ENCODE measurements around the gene VOPP1.
"Not testable (repeated sequence)": the region's sequence is repeated elsewhere in the genome, so short reads cannot be mapped to it uniquely, and the experiment has no call there.

VOPP1 gene

GRCh38 chr7:55582656-55583055 is 10.4 kb upstream of the VOPP1 start:
- DNase-seq (ENCODE audit: low read depth in 2 of 3, low spot score in 1 of 3): not testable (repeated sequence)

- DNase-seq (ENCODE audit: low read depth in 2 of 3, low spot score in 1 of 3): no peak
Observed at GRCh38 chr7:55576753-55577152, 4.5 kb upstream of the VOPP1 start.

DNA sequence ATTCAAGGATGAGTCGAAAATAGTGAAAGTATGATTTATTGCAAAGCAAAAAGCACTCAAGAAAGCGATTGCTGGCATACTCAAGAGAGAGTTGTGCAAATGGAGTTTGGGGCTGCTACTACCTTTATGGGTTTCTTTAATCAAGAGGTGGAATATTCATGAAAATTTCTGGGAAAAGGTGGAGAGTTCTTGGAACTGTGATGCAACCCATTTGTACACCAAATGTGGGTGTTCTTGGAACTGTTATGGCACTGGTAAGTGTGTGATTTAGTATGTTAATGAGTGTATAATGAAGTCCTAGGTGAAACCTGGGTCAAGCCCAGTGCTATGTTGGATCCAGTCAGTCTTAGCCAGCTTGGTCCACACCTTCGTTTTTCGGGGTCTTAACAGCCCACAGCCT is 3.4 kb upstream of the VOPP1 start:
- no peak for DNase-seq (ENCODE audit: low read depth in 2 of 3, low spot score in 1 of 3)

DNA sequence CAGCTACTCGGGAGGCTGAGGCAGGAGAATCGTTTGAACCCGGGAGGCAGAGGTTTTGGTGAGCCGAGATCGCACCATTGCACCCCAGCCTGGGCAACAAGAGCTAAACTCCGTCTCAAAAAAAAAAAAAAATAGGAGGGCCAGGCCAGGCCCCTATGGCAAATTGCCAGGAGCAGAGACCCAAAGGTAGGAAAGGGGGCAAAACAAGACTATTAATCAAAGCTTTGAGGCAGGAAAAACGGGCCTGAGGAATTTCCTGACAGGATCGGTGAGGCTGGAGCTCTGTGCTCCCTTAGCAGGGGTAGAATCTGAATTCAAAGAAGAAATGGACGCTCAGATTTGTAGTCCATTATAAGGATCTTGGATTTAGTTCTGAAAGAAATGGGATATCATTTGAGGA is 2.8 kb upstream of the VOPP1 start:
- DNase-seq (ENCODE audit: low read depth in 2 of 3, low spot score in 1 of 3): no peak

GRCh38 chr7:55574051-55574717 is 1.9 kb upstream of the VOPP1 start:
- no peak for DNase-seq (ENCODE audit: low read depth in 2 of 3, low spot score in 1 of 3)

- DNase-seq (ENCODE audit: low read depth in 2 of 3, low spot score in 1 of 3): no peak
Observed at GRCh38 chr7:55573234-55573900, 1.1 kb upstream of the VOPP1 start.

DNA sequence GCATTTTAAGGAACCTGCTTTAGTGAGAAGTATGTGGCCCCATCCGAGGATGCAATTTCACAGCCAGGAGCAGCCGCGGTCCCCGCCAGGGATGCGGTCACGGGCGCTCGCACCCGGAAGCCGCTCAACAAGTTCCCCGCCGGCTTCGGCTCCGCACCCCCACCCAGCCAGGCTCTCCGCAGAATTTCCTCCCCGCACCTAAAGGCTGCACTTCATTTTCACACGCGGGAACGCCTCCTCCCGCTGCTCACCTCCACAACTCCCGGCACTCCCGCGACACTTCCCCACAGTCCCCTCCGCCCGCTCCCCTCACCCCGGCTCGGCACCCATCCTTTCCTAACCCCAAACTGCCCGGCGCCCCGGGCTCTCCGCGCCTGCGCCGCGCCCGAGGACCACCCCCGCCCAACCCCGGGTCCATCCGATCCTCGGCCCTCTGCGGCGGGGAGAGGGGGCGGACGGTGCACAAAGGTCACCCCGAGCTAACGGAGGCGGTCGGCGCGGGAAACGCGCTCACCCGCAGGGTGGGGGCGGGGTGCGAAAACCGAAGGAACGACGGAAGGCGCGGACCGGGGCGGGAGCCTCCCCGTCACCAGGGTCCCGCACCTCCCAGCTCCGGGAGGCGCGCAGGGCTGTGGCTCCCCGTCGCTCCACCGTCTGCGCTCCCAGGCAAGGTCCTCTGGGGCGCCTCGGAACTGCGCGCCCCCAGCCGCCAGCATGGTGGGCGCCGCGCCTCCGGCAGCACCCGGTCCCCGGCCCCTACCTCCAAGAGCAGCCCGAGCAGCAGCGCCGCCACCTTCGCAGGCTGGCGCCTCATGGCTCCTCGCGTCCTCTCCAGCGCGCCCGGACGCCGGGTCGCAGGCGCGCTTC is 558 bp downstream of the VOPP1 start:
- DNase-seq (ENCODE audit: low read depth in 2 of 3, low spot score in 1 of 3): peak in 1 of 3 donors; percentile 48

DNA sequence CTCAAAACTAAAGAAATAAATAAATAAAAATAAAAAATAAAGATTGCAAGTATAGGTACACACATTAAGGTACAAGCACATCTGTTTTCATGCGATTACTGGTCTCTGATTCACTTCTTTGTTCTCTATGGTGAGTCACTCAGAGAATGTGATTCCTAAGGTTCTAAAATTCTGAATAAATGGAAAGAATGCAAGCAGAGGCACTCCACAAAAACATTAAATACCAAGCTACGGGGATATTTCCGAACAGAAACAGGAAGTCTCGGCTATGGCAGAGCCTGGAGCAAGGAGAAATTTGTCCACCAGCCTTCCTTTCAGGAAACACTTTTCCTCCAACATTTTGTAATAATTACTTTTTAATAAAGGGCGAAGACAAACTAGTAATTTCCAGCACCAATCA is 1.4 kb downstream of the VOPP1 start:
- no peak for DNase-seq (ENCODE audit: low read depth in 2 of 3, low spot score in 1 of 3)

DNA sequence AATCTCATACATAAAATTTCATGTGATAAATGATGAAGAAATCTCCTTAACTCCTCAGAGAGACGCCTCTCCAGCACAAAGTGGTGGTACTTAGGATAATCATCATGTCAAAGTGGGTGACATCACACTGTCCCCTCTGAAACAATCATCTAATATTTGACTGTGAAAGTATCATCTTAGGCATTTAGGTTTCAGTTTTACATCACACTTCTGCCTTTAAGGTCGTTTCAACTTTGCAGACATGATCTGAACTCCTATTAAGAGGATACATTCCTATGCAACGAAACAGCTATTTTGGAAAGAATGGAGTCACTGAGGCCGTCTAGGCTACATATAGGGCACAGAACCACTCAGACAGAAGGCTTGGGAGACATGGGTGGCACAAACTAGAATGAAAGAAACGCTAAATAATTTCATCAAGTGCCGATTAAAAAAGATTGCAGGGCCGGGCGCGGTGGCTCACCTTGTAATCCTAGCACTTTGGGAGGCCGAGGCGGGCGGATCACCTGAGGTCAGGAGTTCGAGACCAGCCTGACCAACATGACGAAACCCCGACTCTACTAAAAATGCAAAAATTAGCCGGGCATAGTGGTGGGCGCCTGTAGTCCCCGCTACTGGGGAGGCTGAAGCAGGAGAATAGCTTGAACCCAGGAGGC is 2.0 kb downstream of the VOPP1 start:
- no peak for DNase-seq (ENCODE audit: low read depth in 2 of 3, low spot score in 1 of 3)

DNA sequence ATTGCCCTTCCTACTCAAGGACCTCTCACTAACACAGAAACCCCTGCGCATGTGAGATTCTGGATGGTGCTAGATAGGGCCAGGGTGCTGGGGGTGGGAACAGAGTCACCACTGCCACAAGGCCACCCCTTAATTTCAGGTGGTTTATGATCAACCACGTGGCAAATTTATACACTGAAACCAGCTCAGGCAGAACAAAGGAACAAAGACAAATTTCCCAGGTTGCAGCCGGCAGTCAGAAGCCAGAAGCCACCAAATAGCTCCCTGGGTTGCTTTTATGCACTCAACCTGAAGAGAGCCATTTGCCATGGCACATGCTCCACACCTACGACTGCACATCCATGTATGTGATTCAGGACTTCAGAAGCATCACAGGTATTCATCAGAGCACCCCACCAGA is 2.5 kb downstream of the VOPP1 start:
- peak in 1 of 3 donors; percentile 56 for DNase-seq (ENCODE audit: low read depth in 2 of 3, low spot score in 1 of 3)

- DNase-seq (ENCODE audit: low read depth in 2 of 3, low spot score in 1 of 3): no peak
Observed at GRCh38 chr7:55569269-55569663, 3.0 kb downstream of the VOPP1 start.

DNA sequence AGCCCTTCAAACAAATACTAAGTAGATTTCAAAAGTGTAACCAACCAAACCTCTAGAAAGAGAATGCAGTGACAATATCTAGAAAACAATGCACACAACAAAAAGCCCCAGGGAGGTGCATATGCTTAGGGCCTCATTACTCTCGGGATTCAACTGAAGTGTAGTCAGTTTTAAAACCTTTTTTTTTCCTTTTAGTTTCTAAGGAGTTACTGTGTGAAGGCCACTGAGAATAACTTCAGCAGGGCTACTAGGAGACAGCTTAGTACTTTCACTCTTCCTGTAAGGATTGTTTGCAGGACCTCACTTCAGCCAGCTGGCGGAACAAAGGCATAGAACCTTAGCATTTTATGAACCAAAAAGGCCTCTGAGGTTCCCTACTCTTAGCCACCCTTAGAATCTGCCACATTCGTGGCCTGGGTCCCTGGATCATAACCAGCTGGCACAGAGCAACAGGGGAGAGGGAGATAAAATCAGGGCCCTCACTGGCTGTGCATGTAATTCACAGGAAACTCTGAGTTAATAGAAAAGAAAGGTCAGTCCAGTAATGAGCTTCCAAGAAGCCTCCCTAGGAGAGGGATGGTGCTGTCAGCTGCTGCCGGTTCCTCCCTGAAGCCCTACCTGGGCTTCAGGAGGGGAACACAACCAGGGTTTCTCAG is 3.6 kb downstream of the VOPP1 start:
- no peak for DNase-seq (ENCODE audit: low read depth in 2 of 3, low spot score in 1 of 3)

DNA sequence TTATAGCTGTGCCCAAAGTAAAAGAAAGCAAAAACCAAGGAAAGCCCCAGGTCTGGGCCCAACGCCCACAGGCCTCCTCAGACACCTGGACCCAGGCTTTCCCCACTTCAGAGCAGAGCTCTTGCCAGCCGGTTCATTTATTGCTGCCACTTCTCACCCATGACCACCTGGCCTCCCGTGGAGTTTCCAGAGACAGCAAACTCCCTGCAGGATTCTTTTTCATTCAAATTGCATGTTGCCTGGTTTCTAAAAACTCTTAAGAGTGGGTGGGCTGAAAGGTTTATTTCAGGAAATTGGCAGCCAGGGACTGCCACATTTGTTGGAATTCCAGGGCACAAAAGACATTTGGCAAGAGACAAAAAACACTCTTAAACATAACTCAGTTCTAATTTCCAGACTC is 4.7 kb downstream of the VOPP1 start:
- no peak for DNase-seq (ENCODE audit: low read depth in 2 of 3, low spot score in 1 of 3)

DNA sequence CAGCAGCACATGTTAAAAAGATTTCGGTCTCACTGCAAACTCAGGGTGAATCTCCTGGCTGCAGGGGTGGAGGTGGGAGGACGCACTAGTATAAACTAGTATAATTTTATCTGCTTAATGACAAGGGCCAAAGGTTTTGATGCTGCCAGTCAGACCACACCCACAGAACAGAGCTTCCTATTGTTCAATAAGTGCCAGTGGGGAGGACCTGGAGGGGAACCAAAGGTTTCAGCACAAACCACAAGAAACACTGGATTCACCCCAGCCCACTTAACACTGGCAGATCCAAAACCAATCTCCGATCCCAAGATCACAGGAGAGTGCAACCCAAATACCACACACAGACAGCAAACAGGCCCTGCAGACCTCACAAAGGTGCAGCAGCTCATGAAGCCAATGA is 6.6 kb downstream of the VOPP1 start:
- no peak for DNase-seq (ENCODE audit: low read depth in 2 of 3, low spot score in 1 of 3)

DNA sequence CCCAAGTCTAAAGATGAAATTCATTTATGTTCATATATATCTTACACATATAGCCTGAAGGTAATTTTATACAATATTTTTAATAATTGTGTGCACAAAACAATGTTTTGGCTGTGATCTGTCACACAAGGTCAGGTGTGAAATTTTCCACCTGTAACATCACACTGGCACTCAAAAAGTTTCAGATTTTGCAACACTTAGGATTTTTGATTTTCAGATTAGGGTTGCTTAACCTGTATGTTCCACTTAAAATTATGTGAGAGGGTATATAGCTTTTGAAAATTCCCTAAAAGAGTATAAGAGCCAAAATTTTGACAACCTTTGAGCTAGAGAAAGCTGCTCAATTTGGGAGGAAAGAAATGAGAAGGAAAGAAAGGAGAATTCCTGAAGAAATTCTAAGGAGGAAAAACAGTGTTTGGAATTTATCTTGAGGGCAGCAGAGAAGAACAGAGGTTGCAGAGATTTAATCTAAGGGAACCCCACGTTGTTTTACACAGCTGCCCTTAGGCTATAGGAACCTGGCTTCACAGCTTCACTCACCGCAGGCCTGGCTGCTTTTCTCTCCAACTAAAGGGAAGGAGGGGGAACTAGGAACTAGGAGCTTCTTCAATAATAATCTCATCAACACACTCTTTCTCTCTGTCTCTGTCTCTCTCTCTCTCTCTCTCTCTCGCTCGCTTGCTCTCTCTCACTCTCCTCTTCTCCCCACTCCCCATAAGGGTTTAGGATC is 8.5 kb downstream of the VOPP1 start:
- DNase-seq (ENCODE audit: low read depth in 2 of 3, low spot score in 1 of 3): no peak

GRCh38 chr7:55561690-55562089 is 10.6 kb downstream of the VOPP1 start:
- no peak for DNase-seq (ENCODE audit: low read depth in 2 of 3, low spot score in 1 of 3)

DNA sequence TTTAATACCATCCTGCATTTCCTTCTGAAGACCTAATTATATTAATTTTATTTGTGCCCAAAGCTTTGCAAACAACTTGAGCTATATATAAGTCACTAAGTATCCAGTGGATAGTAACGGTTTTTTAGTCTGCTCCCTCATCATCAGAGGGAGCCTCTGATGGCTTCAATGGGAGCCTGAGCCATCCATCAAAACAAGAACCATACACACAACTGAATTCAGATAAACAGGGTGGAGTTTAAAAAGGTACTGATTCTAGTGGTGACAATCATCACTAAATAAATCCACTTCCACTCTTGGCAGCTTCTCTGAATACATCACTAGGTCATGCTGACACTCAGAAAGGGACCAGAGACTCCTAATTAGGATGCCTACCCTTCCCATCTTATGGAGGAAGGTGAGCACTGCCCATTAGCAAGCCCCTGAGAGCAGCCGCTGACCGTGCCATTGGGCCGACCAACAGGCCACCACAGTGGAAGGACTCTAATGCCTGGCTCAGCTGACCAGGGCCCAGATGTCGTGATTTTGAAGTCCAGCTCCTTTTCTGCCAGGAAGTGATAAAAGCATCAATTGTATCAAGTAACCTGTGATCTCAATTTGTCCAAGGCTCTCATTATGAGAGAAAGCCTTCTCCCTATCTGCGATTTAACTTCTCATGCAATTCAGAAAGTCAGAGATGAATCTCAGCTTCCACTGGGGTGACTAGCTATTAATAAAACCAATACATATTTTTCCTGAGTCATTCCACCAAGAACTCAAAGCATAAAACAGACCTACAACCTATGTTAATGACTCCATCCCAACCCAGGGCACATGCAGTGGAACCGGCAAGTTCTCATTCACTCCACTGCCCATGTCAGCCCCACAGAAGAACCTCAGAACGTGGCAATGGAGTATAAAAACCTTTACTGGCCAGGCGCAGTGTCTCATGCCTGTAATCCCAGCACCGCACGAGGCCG is 13.1 kb downstream of the VOPP1 start:
- DNase-seq (ENCODE audit: low read depth in 2 of 3, low spot score in 1 of 3): no peak

DNA sequence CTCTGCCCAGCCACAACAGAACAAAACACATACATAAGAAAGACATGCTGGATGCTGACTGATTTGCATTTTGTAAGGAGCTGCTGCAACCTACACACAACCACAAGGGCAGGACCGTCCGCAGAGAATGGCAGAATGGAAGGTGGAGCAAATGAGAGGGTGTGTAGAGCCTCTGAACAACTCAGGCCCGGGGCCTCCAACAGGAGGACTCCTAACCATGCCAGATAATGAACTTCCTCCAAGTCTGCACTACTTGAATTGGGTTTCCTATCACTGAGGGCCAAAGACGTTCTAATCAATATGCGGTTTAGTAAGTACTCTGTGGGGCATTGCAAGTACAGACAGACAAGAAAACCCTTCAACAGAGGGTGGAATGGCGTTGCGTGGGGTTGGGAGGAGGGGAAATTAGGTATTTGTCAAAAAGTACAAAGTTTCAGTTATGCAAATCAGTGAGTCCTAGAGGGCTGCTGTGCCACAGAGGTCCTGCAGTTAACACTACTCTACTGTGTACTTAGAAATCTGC is 14.6 kb downstream of the VOPP1 start:
- DNase-seq (ENCODE audit: low read depth in 2 of 3, low spot score in 1 of 3): no peak

DNA sequence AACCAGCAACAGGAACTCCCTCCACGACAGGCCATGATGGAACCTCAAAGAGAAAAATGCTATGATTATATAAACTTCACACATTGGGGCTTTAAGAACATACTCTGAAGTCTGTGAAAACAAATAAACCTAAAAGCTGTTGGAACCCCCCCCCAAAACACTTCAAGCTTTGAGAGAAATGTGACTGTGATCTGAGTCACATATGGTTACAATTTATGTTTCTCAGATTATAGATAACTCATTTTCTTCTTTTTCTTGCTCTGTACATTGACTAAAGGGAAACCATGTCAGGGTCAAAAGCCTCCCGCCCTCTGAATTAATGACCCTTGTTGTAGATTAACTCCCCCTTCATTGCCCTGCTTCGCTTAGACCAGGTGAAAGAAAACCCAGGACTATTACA is 15.8 kb downstream of the VOPP1 start:
- no peak for DNase-seq (ENCODE audit: low read depth in 2 of 3, low spot score in 1 of 3)

All from stimulated activated CD4-positive, alpha-beta T cell treated with anti-CD3 and anti-CD28 coated beads, Interleukin-12 subunit alpha, Interleukin-12 subunit beta, amount 100 ng/mL, for 48 hours (primary cell).